Cardiac fibroblast (primary cell): ENCODE results near the gene AQP5.

Experiments used
- DNase-seq, 2 donors: peaks; one replicate each; pipeline versions ENCODE4 v3.0.0 to v3.0.0-alpha.2; 2010; ENCODE audit warnings: low read depth in 2 of 2
- H3K4me3 ChIP-seq, 2 donors: replicated peaks in 1 of 2; 1 replicate in 1 of 2; 2 replicates in 1 of 2; pipeline ENCODE4 v1.5.1; 2011; ENCODE audit warnings: low read depth in 2 of 2, low read length in 2 of 2, mild to moderate bottlenecking in 2 of 2, moderate library complexity in 1 of 2
- CTCF ChIP-seq: IDR thresholded peaks from one replicate; pipeline ENCODE4 v1.5.1; 2011; ENCODE audit warnings: low read depth, mild to moderate bottlenecking, low read length, inconsistent platforms

The AQP5 gene

DNA sequence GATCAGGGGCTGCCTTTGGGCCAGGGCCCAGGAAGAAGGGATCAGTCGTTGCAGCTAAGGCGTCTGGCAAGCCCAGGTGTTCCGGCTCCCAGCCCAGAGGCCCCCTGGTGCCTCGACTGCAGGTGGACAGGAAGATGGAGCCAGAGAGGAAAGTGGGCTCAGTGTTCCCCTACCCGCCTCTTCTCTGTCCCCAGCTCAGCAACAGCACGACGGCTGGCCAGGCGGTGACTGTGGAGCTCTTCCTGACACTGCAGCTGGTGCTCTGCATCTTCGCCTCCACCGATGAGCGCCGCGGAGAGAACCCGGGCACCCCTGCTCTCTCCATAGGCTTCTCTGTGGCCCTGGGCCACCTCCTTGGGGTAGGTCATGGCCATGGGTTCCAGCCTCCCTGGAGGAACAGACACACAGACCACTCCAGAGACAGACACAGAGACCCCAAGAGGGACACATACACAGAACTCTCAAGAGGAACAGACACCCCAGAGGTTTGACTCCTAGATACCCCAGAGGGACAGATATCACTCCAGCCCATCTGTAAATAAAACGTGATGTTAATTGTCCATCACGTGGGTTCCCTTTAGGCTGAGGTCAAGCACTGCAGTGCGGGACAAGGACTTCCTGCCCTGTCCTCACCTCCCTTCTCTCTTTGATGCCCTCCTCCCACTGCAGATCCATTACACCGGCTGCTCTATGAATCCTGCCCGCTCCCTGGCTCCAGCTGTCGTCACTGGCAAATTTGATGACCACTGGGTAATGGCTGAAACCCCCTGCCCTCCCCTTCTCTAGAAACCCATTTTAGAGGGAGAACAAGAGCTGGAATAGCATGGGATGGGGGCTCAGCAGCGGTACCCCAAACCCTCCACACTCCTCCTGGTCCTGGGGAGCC, 7.5 kb upstream of the AQP5 start:
- TF ChIP-seq CTCF = no peak
- no peak overlapping the region for H3K4me3 ChIP-seq
- no peak for DNase-seq

DNA sequence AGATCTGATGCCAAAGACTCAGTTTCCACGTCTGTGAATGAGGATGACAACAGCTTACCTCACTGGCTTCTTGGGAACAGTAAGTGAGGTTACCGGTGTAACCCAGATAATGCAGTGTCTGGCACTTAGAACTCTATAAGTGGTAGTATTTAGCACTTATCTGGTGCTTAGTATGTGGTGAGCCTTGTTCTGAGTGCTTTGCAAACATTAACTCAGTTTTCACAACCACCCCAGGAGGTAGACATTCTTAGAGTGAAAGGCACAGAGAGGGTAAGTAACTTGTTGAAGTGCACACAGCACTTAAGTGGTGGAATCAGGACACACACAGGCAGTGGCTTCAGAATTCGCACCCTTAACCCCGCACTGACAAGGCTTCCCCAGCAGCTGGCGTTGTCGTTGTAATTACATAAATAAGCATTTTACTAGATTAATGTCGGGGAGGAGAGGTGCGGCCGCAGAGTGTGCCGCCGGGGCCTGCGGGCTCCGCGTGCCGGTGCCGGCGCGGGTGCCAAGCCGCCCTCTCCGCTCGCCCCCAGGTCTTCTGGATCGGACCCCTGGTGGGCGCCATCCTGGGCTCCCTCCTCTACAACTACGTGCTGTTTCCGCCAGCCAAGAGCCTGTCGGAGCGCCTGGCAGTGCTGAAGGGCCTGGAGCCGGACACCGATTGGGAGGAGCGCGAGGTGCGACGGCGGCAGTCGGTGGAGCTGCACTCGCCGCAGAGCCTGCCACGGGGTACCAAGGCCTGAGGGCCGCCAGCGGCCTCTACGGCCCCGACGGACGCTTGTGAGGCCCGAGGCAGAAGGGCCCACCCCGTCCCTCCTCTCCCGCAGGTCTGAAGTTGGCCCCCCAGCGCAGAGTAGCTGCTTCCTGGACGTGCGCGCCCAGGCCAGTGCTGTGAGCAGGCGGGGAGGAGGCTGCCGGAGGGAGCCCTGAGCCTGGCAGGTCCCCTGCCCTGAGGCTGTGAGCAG, 6.5 kb upstream of the AQP5 start:
- DNase-seq = no peak
- no peak overlapping the region for H3K4me3 ChIP-seq
- TF ChIP-seq CTCF = no peak

DNA sequence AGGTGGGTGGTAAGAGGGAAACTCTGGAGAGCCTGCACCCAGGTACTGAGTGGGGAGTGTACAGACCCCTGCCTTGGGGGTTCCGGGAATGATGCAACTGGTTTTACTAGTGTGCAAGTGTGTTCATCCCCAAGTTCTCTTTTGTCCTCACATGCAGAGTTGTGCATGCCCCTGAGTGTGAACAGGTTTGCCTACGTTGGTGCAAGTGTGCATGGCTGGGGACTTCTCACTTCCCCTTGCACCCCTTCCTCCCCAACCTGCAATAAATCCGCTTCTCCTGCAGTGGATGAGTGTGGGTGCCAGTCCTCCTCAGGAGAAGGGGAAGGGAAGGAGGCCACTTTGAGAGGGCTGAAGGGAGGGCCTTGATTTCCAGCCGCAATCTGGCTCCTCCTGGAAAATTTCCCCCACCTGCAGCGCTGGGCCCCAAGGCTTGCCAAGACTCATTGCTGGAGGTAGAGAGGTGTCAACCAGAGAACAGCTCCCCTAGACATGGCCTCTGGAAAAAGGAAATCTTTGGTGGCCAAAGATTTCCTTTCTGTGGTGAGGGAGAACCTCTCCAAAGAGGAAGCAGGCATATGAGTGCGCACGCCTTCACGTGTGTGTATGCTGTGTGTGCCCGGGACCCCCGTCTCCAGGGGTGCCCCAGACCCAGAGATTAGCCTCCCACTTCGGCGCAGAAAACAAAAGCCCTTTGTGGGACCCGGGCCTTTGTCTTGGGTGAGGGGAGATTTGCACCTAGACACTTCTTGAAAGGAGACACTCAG, 5.6 kb upstream of the AQP5 start:
- DNase-seq = no peak
- no peak overlapping the region for H3K4me3 ChIP-seq
- no peak for TF ChIP-seq CTCF

GRCh38 chr12:49956663-49957569, 4.8 kb upstream of the AQP5 start:
- H3K4me3 ChIP-seq = no peak overlapping the region
- DNase-seq = no peak

DNA sequence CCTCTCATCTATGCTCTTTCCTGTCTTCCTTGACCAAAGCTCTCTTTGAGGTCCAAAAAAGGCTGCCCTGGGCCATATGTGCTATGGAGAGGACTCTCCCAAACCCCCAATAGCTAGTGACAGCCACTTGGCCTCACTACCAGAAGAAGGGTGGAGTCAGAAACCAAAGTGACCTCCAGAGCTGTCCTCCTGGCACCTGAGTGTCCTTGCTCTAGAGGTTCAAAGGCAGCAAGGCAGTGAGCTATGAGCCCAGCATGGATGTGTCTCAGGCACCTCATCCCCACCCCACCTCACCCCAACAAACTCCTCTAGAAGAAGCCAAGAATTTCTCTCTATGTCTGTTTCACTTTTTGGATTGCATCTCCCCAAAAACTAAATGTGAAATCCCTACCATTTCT, 4.1 kb upstream of the AQP5 start:
- TF ChIP-seq CTCF = no peak
- H3K4me3 ChIP-seq = no peak overlapping the region
- DNase-seq = no peak

More at GRCh38 chr12:49956663-49957569, 4.8 kb upstream of the AQP5 start:
- TF ChIP-seq CTCF = no peak
